Measurements from ENCODE around the gene ZNF236. TPM values are rescaled to one million over a fixed set of nuclear protein-coding genes. Genes with fewer than 3 reads are reported as not detected.
A peak's percentile ranks its signal among the peaks of the same experiment; 100 is the strongest.
"Not testable (repeated sequence)": the region's sequence is repeated elsewhere in the genome, so short reads cannot be mapped to it uniquely, and the experiment has no call there.

Gene ZNF236
- total RNA-seq, 2 donors from 2014 or later, result 14.1 to 14.2 TPM

DNA sequence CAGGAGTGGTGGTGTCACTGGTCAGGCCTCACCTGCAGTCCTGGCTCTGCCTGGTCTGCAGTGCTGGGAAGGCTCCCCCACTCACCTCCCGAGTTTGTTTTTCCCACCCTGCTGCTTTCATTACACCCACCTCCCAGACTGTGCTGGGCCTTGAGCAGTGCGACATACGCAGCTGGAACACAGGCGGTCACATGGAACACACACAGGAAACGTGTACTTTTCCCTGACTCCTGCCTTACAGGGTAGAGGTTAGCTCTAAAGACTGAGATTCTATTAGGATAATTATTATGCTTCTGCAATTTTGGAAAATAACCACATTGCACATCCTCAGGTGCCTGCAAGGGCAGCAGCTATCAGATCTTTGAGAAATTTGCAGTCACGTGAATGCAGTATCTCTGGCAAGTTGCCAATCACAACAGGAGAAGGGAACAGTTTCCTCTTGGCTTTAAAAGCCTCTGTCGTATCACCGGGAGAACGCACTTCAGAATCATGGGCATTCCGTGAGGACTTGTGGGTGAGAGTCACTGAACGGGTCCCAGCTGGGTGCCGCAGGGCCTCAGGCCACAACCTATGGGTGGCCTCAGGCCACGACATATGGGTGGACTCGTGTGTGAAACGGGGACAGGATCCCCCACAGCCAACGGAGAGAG is 136.5 kb downstream of the ZNF236 start:
- intact Hi-C loops (cut with DNase I), result no loop called here
- no peak for DNase-seq (ENCODE audit: low spot score)

- DNase-seq (ENCODE audit: low spot score), result no peak
- intact Hi-C loops (cut with DNase I), result no loop called here
These were observed 137.2 kb downstream of the ZNF236 start for GRCh38 chr18:76959605-76960004.

- DNase-seq (ENCODE audit: low spot score), result no peak
- intact Hi-C loops (cut with DNase I), result no loop called here
These were observed 138.2 kb downstream of the ZNF236 start for GRCh38 chr18:76960528-76961035.

DNA sequence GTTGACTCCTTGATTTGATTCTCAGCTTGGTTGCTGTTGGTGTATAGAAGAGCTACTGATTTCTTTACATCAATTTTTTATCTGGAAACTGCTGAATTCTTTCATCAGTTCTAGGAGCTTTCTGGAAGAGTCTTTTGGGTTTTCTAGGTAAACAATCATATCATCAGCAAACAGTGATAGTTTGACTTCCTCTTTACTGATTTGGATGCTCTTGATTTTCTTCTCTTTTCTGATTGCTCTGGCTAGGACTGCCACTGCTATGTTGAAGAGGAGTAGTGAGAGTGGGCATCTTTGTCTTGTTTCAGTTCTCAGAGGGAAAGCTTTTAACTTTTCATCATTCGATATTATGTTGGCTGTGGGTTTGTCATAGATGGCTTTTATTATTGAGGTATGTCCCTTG is 140.5 kb downstream of the ZNF236 start:
- intact Hi-C loops (cut with DNase I), result no loop called here
- DNase-seq (ENCODE audit: low spot score), result no peak

DNA sequence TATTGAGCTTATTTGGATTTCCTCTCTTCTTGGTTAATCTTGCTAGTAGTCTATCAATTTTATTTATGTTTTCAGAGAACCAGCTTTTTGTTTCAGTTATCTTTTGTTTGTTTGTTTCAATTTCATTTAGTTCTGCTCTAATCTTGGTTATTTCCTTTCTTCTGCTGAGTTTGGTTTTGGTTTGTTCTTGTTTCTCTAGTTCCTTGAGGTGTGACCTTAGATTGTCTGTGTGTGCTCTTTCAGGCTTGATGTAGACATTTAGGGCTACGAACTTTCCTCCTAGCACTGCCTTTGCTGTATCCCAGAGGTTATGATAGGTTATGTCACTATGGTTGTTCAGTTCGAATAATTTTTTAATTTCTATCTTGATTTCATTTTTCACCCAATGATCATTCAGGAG is 141.6 kb downstream of the ZNF236 start:
- no peak for DNase-seq (ENCODE audit: low spot score)
- intact Hi-C loops (cut with DNase I), result no loop called here

DNA sequence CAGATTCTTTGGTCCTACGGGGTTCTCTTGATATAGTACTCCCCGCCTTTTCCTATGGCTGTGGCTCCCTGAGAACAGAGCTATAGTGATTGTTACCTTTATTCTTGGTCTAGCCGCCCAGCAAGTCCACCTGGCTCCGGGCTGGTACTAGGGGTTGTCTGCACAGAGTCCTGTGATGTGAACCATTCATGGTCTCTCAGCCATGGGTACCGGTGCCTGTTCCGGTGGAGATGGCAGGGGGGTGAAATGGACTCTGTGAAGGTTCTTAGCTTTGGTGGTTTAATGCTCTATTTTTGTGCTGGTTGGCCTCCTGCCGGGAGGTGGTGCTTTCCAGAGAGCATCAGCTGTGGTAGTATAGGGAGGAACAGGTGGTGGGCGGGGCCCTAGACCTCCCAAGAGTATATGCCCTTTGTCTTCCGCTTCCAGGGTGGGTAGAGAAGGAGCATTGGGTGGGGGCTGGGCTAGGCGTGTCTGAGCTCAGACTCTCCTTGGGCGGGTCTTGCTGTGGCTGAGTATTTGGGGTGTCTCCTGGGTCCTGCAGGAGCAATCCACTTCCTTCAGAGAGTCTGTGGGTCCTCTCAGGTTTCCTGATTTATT is 143.3 kb downstream of the ZNF236 start:
- intact Hi-C loops (cut with DNase I); DNase-seq (ENCODE audit: low spot score): not testable (repeated sequence)

DNA sequence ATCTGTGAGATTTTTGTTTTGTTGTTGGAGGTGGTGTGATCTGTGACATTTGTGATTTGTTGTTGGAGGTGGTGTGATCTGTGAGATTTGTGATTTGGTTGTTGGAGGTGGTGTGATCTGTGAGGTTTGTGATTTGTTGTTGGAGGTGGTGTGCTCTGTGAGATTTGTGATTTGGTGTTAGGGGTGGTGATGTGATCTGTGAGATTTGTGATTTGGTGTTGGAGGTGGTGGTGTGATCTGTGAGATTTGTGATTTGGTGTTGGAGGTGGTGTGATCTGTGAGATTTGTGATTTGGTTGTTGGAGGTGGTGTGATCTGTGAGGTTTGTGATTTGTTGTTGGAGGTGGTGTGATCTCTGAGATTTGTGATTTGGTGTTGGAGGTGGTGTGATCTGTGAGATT is 144.9 kb downstream of the ZNF236 start:
- DNase-seq (ENCODE audit: low spot score), result not testable (repeated sequence)

GRCh38 chr18:76967721-76968472 is 145.5 kb downstream of the ZNF236 start:
- DNase-seq (ENCODE audit: low spot score), result no peak
- intact Hi-C loops (cut with DNase I), result no loop called here

More for the DNA sequence above, 144.9 kb downstream of the ZNF236 start:
- intact Hi-C loops (cut with DNase I), result not testable (repeated sequence)

DNA sequence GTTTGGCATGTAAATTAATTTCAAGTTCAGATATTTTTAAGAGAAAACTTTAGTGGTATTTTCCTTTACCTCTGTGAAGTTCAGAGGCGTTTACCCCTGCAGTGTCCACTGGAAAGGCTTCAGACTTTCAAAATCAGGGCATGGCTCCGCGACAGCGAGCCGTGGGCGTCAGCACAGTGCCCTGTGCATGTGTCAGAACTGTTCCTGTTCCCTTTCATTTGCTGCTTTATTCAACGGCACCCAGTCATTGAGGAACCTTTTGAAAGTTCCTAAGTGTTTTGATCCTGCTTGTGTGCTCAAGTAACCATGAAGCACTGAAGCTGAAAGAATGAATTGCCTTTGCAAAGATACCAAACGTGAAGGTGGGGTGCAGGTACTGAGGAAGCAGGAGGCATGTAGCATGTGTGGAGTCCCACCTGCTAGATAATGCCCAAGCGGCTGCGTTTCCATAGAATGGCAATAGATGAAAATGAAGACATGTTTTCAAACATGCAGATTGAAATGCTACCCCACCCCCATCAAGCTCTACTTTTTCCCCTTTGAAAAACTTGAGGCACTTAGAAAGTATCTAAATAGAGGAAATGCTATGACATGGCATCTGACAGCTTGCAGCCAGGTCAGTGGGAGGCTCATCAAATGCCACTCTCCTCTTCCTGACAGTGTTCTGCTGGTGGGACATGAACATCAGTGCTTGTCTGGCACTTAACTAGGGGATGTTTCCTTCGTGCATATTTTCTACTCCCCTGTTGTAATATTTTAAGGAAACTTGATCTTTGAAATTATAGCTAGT is 148.6 kb downstream of the ZNF236 start:
- intact Hi-C loops (cut with DNase I), result no loop called here
- no peak for DNase-seq (ENCODE audit: low spot score)

DNA sequence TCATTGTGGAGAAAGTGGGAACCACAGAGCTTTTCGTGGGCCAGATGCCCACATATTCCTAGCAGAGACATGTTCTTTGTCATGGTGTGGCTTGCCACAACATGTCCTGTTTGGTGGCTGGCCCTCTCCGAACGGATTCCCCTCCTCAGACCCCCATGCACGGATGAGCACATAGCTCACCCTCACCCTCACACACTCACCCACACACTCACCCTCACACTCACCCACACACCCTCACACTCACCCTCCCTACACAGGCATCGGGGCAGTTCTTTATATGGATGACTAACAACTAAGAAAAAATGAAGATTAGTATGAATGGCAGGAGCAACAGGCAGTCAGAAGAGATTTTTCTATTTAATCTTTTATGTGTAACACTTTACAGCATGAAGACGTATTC is 149.9 kb downstream of the ZNF236 start:
- intact Hi-C loops (cut with DNase I), result no loop called here
- DNase-seq (ENCODE audit: low spot score), result no peak

- no peak for DNase-seq (ENCODE audit: low spot score)
- intact Hi-C loops (cut with DNase I), result no loop called here
These were observed 150.6 kb downstream of the ZNF236 start for GRCh38 chr18:76972846-76973519.

GRCh38 chr18:76973520-76974266 is 151.3 kb downstream of the ZNF236 start:
- DNase-seq (ENCODE audit: low spot score), result no peak
- intact Hi-C loops (cut with DNase I), result no loop called here

DNA sequence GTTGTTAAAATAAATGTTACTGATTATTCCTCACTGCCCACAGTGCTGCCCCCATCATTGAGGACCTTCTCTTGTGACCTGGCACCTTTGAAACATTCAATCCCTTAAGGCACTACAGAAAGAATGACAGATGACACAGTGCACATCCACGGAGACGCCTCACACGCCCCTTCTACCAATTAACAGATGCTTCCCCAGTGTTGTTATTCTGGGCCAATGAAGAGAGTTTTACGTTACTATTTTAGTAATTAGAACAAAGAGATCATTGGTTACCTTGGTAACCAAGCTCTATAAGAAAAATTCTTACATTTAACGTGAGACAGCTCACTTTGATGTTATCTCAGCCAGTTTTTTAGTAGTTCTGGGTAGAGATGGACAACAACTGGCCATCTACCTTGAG is 152.0 kb downstream of the ZNF236 start:
- intact Hi-C loops (cut with DNase I), result no loop called here
- DNase-seq (ENCODE audit: low spot score), result no peak

DNA sequence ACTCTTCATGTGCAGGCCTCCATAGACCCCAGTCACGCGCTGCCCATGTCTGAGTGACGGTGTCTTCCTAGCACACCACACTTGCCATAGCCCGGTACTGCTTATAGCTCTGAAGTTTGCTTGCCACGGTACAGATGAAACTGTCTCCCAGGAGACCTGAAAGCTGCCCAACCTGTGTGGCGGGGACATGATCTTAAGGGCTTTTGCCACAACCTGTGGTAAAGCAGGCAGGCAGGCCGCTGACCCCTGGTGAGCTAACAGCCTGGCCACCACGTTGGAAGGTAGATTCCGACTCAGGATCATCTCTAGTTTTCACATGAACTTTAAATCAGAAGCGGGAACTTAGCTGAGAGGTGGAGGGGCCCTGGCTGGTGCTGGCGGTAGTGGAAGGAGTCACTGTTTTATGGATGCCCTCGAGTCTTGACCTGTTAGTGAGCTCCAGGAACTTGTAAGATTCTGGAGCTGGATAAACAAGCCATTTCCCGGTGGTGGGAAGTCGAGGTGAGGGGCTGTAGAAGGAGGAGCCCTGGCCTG is 153.3 kb downstream of the ZNF236 start:
- intact Hi-C loops (cut with DNase I), result no loop called here
- DNase-seq (ENCODE audit: low spot score), result no peak

- DNase-seq (ENCODE audit: low spot score), result no peak
- intact Hi-C loops (cut with DNase I), result no loop called here
These were observed 154.8 kb downstream of the ZNF236 start for GRCh38 chr18:76977108-76977621.

- peak; percentile 49 for DNase-seq (ENCODE audit: low spot score)
- intact Hi-C loops (cut with DNase I), result no loop called here
These were observed 155.4 kb downstream of the ZNF236 start for GRCh38 chr18:76977684-76978232.

DNA sequence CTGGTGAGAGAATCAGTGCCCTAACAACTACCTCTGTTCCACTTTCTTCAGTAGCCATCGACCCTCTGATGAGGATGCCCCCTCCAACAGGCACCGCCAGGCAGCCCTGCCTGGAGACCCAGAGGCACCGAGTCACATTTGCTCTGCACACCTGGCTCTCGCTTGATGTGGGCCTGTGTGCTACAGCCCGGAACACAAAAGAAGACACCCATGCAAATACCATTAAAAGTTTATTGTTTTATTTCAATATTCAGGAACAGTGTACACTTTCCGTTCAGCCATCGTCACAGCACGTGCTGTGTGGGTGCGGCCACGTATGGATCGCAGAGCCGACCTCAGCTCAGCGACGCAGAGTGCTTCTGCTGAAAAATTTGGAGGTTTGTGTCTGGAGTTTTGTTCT is 156.3 kb downstream of the ZNF236 start:
- intact Hi-C loops (cut with DNase I), result no loop called here
- no peak for DNase-seq (ENCODE audit: low spot score)

Measured in posterior vena cava (tissue), 2 donors.